Tibial nerve (tissue), 4 donors: ENCODE results near the gene TGIF2LY. TPM values are rescaled to one million over a fixed set of nuclear protein-coding genes. Genes with fewer than 3 reads are reported as not detected.
"Not testable (repeated sequence)": the region's sequence is repeated elsewhere in the genome, so short reads cannot be mapped to it uniquely, and the experiment has no call there.

Experiments used
- DNase-seq, 2 donors: peaks; one replicate each; pipeline ENCODE4 v3.0.0-alpha.2; 2019; ENCODE audit warnings: low spot score in 2 of 2
- H3K27ac ChIP-seq, 4 donors: fragments of 200-600 bp; sonication (generic) in 3 of 4; one replicate each; pipeline ENCODE4 v1.5.1; 2017 to 2019; ENCODE audit warnings: mild to moderate bottlenecking in 1 of 4
- H3K27me3 ChIP-seq, 2 donors: fragments of 200-600 bp; sonication (generic) in 1 of 2; one replicate each; pipeline versions ENCODE4 v1.5.1 to v1.6.0; 2017 to 2019
- H3K36me3 ChIP-seq, 3 donors: fragments of 200-600 bp; sonication (generic); one replicate each; pipeline ENCODE4 v1.5.1; 2018 to 2019
- H3K4me1 ChIP-seq, 4 donors: fragments of 200-600 bp; sonication (generic) in 3 of 4; one replicate each; pipeline ENCODE4 v1.5.1; 2017 to 2019
- H3K4me3 ChIP-seq, 4 donors: fragments of 200-600 bp; sonication (generic) in 3 of 4; one replicate each; pipeline ENCODE4 v1.5.1; 2017 to 2019; ENCODE audit warnings: mild to moderate bottlenecking in 1 of 4, moderate library complexity in 1 of 4
- H3K9me3 ChIP-seq, 4 donors: fragments of 200-600 bp; sonication (generic) in 3 of 4; one replicate each; pipeline ENCODE4 v1.5.1; 2017 to 2019
- WGBS, 2 donors: methylation state at CpG; one replicate each; pipeline ENCODE4 v1.1.5; 2018; 5-methylcytosine and 5-hydroxymethylcytosine counted together
- small RNA-seq: library from RNA; depleted of rRNA; stranded (forward); fragments of <200 nt; gene quantifications from one replicate; pipeline ENCODE3, GENCODE V24; 2016
- total RNA-seq, 4 donors: library from RNA; depleted of rRNA; stranded (reverse); fragments of >200 nt; gene quantifications; one replicate each; pipeline ENCODE4 v1.1.0, GENCODE V29; 2016

The TGIF2LY gene
- not detected for total RNA-seq

DNA sequence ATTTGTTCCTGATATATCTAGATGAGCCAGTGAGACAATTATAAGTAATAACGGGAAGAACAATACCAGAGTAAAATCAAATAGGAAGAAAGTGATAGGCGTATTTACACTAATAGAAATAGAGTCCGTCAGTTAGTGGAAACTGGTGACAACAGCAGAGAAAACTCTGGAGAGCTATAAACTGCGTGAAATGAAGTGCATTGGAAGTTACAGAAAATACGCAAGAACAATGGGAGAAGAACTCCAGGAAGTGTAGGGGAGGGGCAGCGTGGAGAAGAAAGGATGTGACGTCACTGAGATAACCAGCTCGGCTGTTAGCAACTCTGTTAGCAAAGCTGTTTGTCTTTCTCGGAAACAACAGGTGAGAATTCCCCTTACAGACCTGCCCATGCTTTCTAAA lies at the start of gene TGIF2LY:
Gene TGIF2LY, plus strand, starts transcription at position 301 of the 400 bp plus-strand sequence. CDS start 178 bp downstream, outside the sequence.
- H3K9me3 ChIP-seq, DNase-seq, H3K27me3 ChIP-seq, H3K36me3 ChIP-seq, H3K27ac ChIP-seq, H3K4me1 ChIP-seq, H3K4me3 ChIP-seq: not testable (repeated sequence)
- WGBS, 2 donors: 77% methylated on average over 9 of the region's 9 CpGs; no CpG with 5 or more reads in 1 of the 2 donors

Small RNAs within 50 kb of the gene (small RNA-seq; reads per million reads assigned to genes)
- gene PRRC2CP1: not detected
